Activated CD4-positive, alpha-beta memory T cell treated with anti-CD3 and anti-CD28 coated beads for 36 hours (primary cell): ENCODE measurements around the gene RCL1. TPM values are rescaled to one million over a fixed set of nuclear protein-coding genes. Genes with fewer than 3 reads are reported as not detected.
A peak's percentile ranks its signal among the peaks of the same experiment; 100 is the strongest.

Experiments used
- CTCF ChIA-PET: fragments of 350-600 bp; sonication (Branson Sonifier 250); formaldehyde crosslinking; loops from one replicate; lab custom pipeline; 2021; ENCODE audit warnings: antibody characterized with exemption, inconsistent platforms; lab: Charles Lee
- POLR2A ChIA-PET: fragments of 350-600 bp; sonication (Branson Sonifier 250); formaldehyde crosslinking; loops from one replicate; lab custom pipeline; 2021; ENCODE audit warnings: antibody characterized with exemption; lab: Charles Lee
- DNase-seq: peaks from one replicate; pipeline ENCODE4 v3.0.0-alpha.2; 2020
- H3K27ac Mint-ChIP-seq: one replicate; pipeline ENCODE4 v1.8.0; 2021; ENCODE audit warnings: mixed read lengths
- H3K27me3 Mint-ChIP-seq: one replicate; pipeline ENCODE4 v1.8.0; 2021; ENCODE audit warnings: mixed read lengths
- H3K36me3 Mint-ChIP-seq: one replicate; pipeline ENCODE4 v1.8.0; 2021; ENCODE audit warnings: mixed read lengths
- H3K4me1 Mint-ChIP-seq: one replicate; pipeline ENCODE4 v1.8.0; 2021; ENCODE audit warnings: low read depth, mixed read lengths
- H3K4me3 Mint-ChIP-seq: one replicate; pipeline ENCODE4 v1.8.0; 2021; ENCODE audit warnings: mild to moderate bottlenecking, mixed read lengths
- H3K9me3 Mint-ChIP-seq: one replicate; pipeline ENCODE4 v1.8.0; 2021; ENCODE audit warnings: mixed read lengths
- intact Hi-C: fragments of 100-400 bp; cut with micrococcal nuclease; formaldehyde crosslinking; loops from one replicate; pipeline ENCODE4 v1.15.1; 2023
- total RNA-seq, 2 experiments: library from RNA; stranded (reverse); gene quantifications; one replicate each; pipeline ENCODE4 v1.2.3, GENCODE V29; 2021

RCL1 gene
- total RNA-seq, 2 experiments from 2014 or later: 26.0 to 28.2 TPM

DNA sequence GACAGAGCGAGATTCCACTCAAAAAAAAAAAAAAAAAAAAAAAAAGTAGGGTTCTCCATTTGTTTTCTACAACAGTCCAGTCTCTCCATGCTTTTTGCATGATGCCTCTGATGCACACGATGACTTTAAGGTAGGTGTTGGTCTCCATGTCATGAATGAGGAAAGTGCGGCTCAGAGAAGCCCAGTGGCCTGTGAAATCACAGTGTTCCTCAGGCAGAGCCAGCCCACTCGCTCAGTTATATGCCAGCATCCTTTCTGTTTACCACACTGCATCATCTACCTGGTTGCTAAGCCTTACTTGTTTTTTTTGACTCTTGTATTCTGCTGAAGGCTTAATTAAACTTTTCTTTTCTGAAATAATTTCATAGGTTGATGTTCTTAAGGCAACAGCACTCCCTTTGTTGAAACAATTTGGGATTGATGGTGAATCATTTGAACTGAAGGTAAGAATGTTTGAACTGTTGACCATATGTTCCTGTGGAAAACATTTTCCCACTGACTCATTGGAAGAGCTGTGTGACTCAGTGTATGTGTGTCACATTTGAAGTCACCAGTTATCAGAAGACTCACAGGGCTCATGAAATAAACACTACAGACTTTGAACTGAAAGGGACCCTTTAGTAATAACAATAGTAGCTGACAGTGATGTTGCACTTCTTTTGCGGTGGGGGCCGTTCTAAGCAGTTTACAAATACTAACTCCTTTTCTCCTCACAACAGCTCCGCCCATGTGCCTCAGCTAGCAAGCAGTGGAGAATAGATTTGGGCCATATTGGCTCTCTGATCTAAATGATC lies 40.2 kb downstream of the RCL1 start:
- peaks cover 36% of the 10 kb centered on the region for H3K36me3 Mint-ChIP-seq
- intact Hi-C loops: loop anchor here (1.0 to 10.0 kb wide), 11 partner anchors 18 to 622 kb away; partner anchors contain the start of genes CD274, JAK2, PLPP6 and RCL1
- CTCF ChIA-PET: interaction anchor here (1.1 to 1.7 kb wide), 3 partner anchors 33 to 155 kb away, joined by 3 to 10 read pairs (median 5); no protein-coding TSS in a partner anchor

DNA sequence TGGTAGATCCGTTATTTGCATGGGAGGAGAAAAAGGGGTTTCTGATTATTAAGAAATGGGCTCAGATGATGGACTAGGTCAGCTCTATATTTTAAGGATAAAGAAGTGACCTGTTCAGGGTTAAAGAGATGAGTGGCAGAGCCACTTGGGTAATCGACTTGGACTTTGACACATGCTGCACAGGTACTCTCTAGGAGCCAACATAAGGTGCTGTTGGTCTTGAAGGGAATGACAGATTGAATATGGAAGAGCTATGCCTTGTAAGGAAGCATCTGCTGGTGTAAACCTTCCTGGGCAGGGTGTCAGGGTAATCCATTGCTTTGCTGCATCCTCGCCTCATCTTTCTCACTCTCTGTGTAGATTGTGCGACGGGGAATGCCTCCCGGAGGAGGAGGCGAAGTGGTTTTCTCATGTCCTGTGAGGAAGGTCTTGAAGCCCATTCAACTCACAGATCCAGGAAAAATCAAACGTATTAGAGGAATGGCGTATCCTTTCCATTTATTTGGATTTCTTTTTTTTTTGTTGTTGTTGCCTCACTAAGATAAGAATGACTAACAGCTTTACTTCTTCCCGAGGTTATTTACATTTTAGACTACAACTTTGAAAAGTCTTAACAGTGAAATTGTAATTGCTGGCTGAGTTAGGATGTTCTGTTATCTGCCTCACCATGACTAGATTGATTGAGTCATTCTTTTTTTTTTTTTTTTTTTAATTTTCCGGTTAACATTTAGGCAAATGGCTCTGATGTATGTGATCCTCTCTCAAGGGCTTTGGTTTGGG lies 41.2 kb downstream of the RCL1 start:
- ChIA-PET POLR2A (interaction anchor here (0.6 to 2.0 kb wide), 5 partner anchors 9 to 1810 kb away, joined by 3 to 16 read pairs (median 4); partner anchors contain the start of gene RCL1), CTCF (interaction anchor here (1.1 to 3.0 kb wide), 4 partner anchors 32 to 154 kb away, joined by 3 to 10 read pairs (median 7); no protein-coding TSS in a partner anchor)
- H3K36me3 Mint-ChIP-seq: peaks cover 32% of the 10 kb centered on the region
- H3K27ac Mint-ChIP-seq: peak overlapping the region; percentile 91
- no peak for DNase-seq
- no peaks in the 10 kb centered on the region for H3K9me3 Mint-ChIP-seq
- H3K27me3 Mint-ChIP-seq: no peaks in the 10 kb centered on the region
- peaks cover 53% of the 10 kb centered on the region for H3K4me1 Mint-ChIP-seq
- no peak overlapping the region for H3K4me3 Mint-ChIP-seq
- intact Hi-C loops: loop anchor here (1.0 to 10.0 kb wide), 11 partner anchors 19 to 621 kb away; partner anchors contain the start of genes CD274, JAK2, PLPP6 and RCL1

More for the DNA sequence above, 40.2 kb downstream of the RCL1 start:
- H3K4me1 Mint-ChIP-seq: peaks cover 47% of the 10 kb centered on the region
- POLR2A ChIA-PET: interaction anchor here (0.6 to 2.0 kb wide), 5 partner anchors 10 to 1811 kb away, joined by 3 to 16 read pairs (median 4); partner anchors contain the start of gene RCL1
- peak; percentile 80 for DNase-seq
- no peaks in the 10 kb centered on the region for H3K27me3 Mint-ChIP-seq
- H3K4me3 Mint-ChIP-seq: no peak overlapping the region
- peak overlapping the region; percentile 91 for H3K27ac Mint-ChIP-seq
- H3K9me3 Mint-ChIP-seq: no peaks in the 10 kb centered on the region

DNA sequence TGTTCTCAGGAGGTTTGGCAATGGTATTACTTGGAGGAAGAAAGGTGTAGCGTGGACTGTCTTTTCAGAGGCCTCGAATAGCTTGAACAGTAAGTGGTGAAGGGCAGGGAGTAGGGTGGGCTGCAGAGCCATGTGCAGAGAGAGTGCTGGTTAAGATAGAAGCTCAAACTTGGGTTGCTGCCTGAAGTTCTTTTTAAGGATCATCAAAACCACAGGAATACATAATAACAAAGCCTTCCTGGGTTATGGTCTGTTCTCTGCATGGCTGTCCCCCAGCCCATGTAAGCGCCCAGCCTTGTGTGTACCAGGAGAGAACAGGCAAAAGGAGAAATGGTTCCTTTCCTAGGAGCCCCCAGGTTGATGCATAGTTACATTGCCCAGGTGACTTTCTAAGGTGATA lies 43.9 kb downstream of the RCL1 start:
- Mint-ChIP-seq H3K27ac (no peak overlapping the region), H3K27me3 (no peaks in the 10 kb centered on the region), H3K4me1 (peaks cover 67% of the 10 kb centered on the region), H3K9me3 (no peaks in the 10 kb centered on the region), H3K4me3 (no peak overlapping the region), H3K36me3 (peaks cover 41% of the 10 kb centered on the region)
- no peak for DNase-seq
- intact Hi-C loops: loop anchor here (10.0 kb wide), 2 partner anchors 172 to 618 kb away; partner anchors contain the start of genes CD274, PLPP6 and SPATA6L
- ChIA-PET POLR2A (no interaction called here), CTCF (interaction anchor here (3.0 kb wide), 1 partner anchor 39 kb away, joined by 9 read pairs; no protein-coding TSS in a partner anchor)

DNA sequence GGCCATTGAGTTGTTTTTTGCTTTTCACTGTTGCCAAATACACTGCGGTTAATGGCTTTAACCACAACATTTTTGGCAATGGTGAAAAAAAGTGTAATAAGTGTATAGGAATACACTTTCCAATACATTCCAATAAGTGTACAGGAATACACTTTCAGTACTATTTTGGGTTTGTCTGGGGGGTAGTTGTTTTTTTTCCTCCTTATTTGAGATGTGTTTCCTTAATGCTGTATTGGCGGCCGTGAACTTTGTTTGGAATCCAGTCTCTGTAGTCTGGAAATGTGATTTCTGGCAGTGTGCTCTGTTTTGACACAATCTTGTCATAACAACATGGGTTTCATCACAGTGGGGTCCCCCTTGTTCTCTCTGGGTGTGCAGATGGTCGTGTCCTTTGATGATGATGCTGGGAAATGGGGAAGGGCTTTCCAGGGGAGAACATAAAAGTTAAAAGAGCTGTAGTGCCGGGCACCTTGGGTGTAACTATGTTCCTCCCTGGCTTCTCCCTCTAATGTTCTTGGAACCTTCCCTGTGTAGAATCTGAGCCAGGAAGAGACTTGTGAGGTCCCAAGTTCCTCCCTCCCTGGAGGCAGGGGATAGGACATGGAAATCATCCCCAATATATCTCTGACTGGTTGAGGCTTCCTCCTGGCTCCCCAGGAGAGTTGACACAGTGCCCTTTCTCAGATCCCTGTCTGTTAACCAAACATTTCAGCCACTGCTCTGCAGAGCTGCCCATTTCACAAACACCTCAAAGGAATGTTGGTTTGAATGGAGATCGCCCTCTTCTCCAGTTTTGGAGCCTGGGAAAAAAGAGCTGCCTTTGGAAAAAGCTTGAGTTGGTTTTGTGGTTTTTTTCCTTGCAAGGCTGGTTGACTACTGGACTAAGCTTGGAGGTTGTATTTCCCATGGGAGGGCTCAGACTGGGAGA lies 44.8 kb downstream of the RCL1 start:
- no peak for DNase-seq
- H3K4me3 Mint-ChIP-seq: no peak overlapping the region
- no peaks in the 10 kb centered on the region for H3K9me3 Mint-ChIP-seq
- intact Hi-C loops: loop anchor here (10.0 kb wide), 2 partner anchors 173 to 617 kb away; partner anchors contain the start of genes CD274, PLPP6 and SPATA6L
- H3K27ac Mint-ChIP-seq: peak overlapping the region; percentile 6
- CTCF ChIA-PET: interaction anchor here (0.6 to 1.5 kb wide), 4 partner anchors 45 to 753 kb away, joined by 3 read pairs; partner anchors contain the start of gene RCL1
- H3K4me1 Mint-ChIP-seq: peaks cover 67% of the 10 kb centered on the region
- H3K27me3 Mint-ChIP-seq: no peaks in the 10 kb centered on the region
- POLR2A ChIA-PET: no interaction called here
- peaks cover 46% of the 10 kb centered on the region for H3K36me3 Mint-ChIP-seq

DNA sequence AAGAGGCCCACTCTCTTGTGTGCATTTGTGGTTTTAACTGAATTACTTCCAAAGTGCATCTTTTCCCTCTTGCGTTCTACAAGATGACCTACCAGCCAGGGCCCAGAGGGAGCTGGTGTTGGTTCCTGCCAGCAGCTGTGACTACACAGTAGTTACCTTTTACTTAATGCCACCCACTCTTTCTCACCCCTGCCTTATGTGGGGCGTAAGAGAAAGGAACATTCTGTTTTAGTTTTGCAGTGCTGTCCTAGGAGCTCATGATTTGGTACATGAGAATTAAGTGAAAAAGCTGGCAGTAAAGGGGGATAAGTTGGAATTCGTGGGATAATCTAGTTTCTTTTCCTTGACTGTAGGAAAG lies 45.4 kb downstream of the RCL1 start:
- CTCF ChIA-PET: interaction anchor here (0.6 to 1.5 kb wide), 4 partner anchors 46 to 752 kb away, joined by 3 read pairs; partner anchors contain the start of gene RCL1
- Mint-ChIP-seq H3K9me3 (no peaks in the 10 kb centered on the region), H3K27me3 (no peaks in the 10 kb centered on the region), H3K4me1 (peaks cover 64% of the 10 kb centered on the region), H3K27ac (peak overlapping the region; percentile 6), H3K36me3 (peaks cover 43% of the 10 kb centered on the region), H3K4me3 (no peak overlapping the region)
- POLR2A ChIA-PET: no interaction called here
- intact Hi-C loops: loop anchor here (10.0 kb wide), 2 partner anchors 173 to 617 kb away; partner anchors contain the start of genes CD274, PLPP6 and SPATA6L
- DNase-seq: peak; percentile 41

DNA sequence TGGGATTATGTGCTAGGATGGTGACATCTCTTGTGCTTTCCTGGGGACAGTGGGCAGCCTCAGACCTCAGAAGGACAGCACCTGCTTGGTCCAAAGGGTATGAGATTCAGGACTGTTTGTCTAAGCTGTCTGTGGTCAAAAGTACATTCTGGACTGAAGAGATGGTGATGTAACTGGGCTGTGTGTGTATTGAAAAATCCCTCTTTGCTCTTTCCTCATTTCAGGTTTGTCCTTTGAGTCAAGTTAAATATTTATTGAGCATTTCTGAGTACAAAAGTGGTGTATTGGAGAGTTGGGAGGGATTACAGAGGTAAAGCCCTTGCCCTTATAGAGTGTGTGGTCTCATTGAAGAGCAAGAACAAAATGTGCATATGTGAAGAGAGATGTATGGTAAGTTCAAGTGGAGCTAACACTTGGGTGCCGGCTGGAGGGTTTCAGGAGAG lies 46.7 kb downstream of the RCL1 start:
- no peaks in the 10 kb centered on the region for H3K27me3 Mint-ChIP-seq
- intact Hi-C loops: loop anchor here (10.0 kb wide), 2 partner anchors 175 to 615 kb away; partner anchors contain the start of genes CD274, PLPP6 and SPATA6L
- DNase-seq: no peak
- POLR2A ChIA-PET: no interaction called here
- peaks cover 38% of the 10 kb centered on the region for H3K36me3 Mint-ChIP-seq
- peaks cover 59% of the 10 kb centered on the region for H3K4me1 Mint-ChIP-seq
- CTCF ChIA-PET: no interaction called here
- no peaks in the 10 kb centered on the region for H3K9me3 Mint-ChIP-seq
- no peak overlapping the region for H3K4me3 Mint-ChIP-seq
- H3K27ac Mint-ChIP-seq: no peak overlapping the region

DNA sequence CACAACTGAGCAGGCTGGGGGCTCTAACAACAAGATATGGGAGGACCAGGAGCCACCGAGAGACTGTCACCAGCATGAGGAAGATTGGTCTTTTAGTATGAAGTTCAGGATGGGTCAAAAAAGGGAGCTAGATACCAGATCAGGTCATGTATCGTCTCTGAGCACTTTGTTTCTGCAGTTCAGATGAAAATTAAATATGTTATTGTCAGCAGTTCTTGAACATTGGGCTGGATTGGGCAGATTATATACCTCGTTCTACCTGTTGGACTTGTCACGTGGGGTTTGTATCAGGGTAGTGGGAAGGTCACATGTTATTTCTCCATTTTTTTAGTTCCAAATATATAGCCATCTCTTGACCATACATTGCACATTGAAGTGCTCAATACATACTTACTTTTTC lies 47.3 kb downstream of the RCL1 start:
- H3K27me3 Mint-ChIP-seq: no peaks in the 10 kb centered on the region
- H3K9me3 Mint-ChIP-seq: no peaks in the 10 kb centered on the region
- CTCF ChIA-PET: no interaction called here
- H3K4me1 Mint-ChIP-seq: peaks cover 54% of the 10 kb centered on the region
- no peak for DNase-seq
- H3K4me3 Mint-ChIP-seq: no peak overlapping the region
- peaks cover 38% of the 10 kb centered on the region for H3K36me3 Mint-ChIP-seq
- intact Hi-C loops: loop anchor here (5.0 kb wide), 1 partner anchor 87 kb away; no protein-coding TSS in a partner anchor
- H3K27ac Mint-ChIP-seq: peak overlapping the region; percentile 9
- POLR2A ChIA-PET: no interaction called here

DNA sequence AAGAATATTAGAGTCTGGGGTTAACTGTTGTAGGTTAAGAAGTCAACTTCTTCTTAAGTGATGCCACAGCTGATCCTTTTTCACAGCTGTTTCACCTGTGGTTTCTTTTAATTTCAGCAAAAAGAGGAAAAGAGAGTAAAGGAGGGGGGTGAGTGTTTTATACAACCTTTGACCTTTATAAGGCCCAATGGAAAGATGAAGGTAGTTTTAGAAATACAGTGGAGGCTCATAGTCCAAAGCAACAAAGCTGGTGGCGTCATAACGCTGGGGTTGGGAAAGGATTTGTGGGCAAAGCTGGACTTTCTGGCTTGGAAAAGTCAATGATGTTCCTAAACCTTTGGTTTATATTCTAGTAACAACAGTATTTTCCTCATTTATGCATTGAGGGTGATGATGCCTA lies 49.5 kb downstream of the RCL1 start:
- POLR2A ChIA-PET: interaction anchor here (0.5 to 1.2 kb wide), 4 partner anchors 9 to 745 kb away, joined by 3 to 5 read pairs (median 3); partner anchors contain the start of gene RCL1
- H3K27me3 Mint-ChIP-seq: no peaks in the 10 kb centered on the region
- H3K4me3 Mint-ChIP-seq: no peak overlapping the region
- H3K9me3 Mint-ChIP-seq: no peaks in the 10 kb centered on the region
- CTCF ChIA-PET: no interaction called here
- peak overlapping the region; percentile 18 for H3K27ac Mint-ChIP-seq
- peaks cover 36% of the 10 kb centered on the region for H3K36me3 Mint-ChIP-seq
- no peak for DNase-seq
- intact Hi-C loops: loop anchor here (5.0 kb wide), 1 partner anchor 85 kb away; no protein-coding TSS in a partner anchor
- H3K4me1 Mint-ChIP-seq: peaks cover 45% of the 10 kb centered on the region

DNA sequence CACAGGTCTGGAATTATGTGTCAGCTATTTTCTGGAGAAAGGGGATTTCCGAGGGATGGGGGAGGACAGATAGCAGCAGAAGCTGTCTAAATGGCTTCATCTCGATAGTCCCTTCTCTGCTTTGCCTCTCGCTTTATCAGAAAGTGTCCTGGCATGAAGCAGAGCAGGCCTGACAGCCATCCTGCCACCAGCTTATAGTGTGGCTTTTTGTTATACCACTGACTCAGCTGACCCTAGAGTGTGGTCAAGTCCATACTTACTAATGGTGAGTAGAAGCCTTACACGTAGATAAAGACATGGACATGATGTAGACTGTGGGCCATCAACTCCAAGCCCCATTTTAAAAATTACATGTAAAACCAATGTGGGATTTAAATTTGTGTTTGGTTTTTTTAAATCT lies 50.0 kb downstream of the RCL1 start:
- no peaks in the 10 kb centered on the region for H3K27me3 Mint-ChIP-seq
- no peak overlapping the region for H3K4me3 Mint-ChIP-seq
- no peak for DNase-seq
- ChIA-PET POLR2A (interaction anchor here (0.6 to 1.2 kb wide), 3 partner anchors 9 to 745 kb away, joined by 3 to 5 read pairs (median 3); partner anchors contain the start of gene RCL1), CTCF (no interaction called here)
- H3K36me3 Mint-ChIP-seq: peaks cover 36% of the 10 kb centered on the region
- H3K4me1 Mint-ChIP-seq: peaks cover 40% of the 10 kb centered on the region
- no peaks in the 10 kb centered on the region for H3K9me3 Mint-ChIP-seq
- peak overlapping the region; percentile 18 for H3K27ac Mint-ChIP-seq
- intact Hi-C loops: loop anchor here (5.0 kb wide), 1 partner anchor 85 kb away; no protein-coding TSS in a partner anchor

DNA sequence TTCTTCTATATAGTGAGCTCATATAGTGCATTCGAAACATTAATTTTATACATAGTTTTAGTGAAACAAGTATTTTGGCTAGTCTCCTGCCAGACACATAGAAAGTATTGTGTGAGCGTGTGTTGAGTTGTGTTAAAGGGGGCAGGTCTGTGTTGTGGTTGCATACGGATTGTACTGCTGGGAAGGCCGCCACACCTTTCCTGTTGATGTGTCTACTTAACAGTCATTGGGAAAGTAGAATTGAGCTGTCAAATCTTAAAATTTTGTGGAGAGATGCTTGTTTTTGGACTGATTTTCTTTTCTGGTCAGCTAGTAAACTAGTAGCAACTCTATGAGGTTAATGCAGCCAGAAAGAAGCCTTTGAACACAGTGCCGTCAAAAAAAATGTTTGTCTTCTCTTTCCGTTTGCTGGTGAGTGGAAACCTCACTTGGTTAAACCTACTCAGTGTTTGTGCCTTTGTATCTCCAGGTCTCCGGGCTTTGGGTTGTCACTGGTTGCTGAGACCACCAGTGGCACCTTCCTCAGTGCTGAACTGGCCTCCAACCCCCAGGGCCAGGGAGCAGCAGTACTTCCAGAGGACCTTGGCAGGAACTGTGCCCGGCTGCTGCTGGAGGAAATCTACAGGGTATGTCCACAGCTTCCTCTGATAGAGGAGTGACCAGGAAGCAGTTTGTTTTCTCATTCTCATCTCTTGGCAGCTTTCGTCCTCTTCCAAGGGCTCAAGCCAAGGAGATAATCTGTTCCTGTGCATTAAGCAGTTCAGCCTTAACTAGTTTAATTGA lies 51.5 kb downstream of the RCL1 start:
- Mint-ChIP-seq H3K4me3 (no peak overlapping the region), H3K27me3 (no peaks in the 10 kb centered on the region), H3K9me3 (no peaks in the 10 kb centered on the region), H3K36me3 (peaks cover 36% of the 10 kb centered on the region), H3K4me1 (peaks cover 30% of the 10 kb centered on the region), H3K27ac (peak overlapping the region; percentile 63)
- peak; percentile 42 for DNase-seq
- intact Hi-C loops: loop anchor here (5.0 kb wide), 1 partner anchor 83 kb away; no protein-coding TSS in a partner anchor
- POLR2A ChIA-PET: no interaction called here
- CTCF ChIA-PET: interaction anchor here (0.7 to 1.1 kb wide), 2 partner anchors 80 to 81 kb away, joined by 3 read pairs; no protein-coding TSS in a partner anchor
